Keratinocyte (primary cell): Measurements from ENCODE around the gene SDF2. TPM values are rescaled to one million over a fixed set of nuclear protein-coding genes. Genes with fewer than 3 reads are reported as not detected.

ENCODE experiments used
- DNase-seq: peaks from one replicate; pipeline ENCODE4 v3.0.0-alpha.2; 2011; ENCODE audit warnings: low read depth, missing footprints, low spot score
- FAIRE-seq: peaks from 2 replicates; lab custom pipeline; 2011; peaks lifted over from hg19 to GRCh38; lab: Jason Lieb, UNC
- H2AFZ ChIP-seq: 2 replicates; pipeline ENCODE4 v1.6.0; 2012; ENCODE audit warnings: low read length, control low read depth, inconsistent platforms; ENCODE audit not compliant: control insufficient read depth
- H3K27ac ChIP-seq: 2 replicates; pipeline ENCODE4 v1.5.1; 2011; ENCODE audit warnings: low read length; ENCODE audit not compliant: control insufficient read depth, insufficient read depth
- H3K27me3 ChIP-seq: 3 replicates; pipeline ENCODE4 v1.6.0; 2011; ENCODE audit warnings: low read length; ENCODE audit not compliant: control insufficient read depth, insufficient read depth; ENCODE audit errors: extremely low read depth
- H3K36me3 ChIP-seq, 2 experiments: 2 replicates in 1 of 2; 3 replicates in 1 of 2; pipeline ENCODE4 v1.5.1; 2011; ENCODE audit warnings: low read length in 2 of 2, mild to moderate bottlenecking in 1 of 2; ENCODE audit not compliant: control insufficient read depth in 2 of 2, insufficient read depth in 2 of 2; ENCODE audit errors: extremely low read depth in 1 of 2
- H3K4me1 ChIP-seq: 3 replicates; pipeline ENCODE4 v1.5.1; 2011; ENCODE audit warnings: low read length; ENCODE audit not compliant: control insufficient read depth, insufficient read depth; ENCODE audit errors: extremely low read depth
- H3K4me2 ChIP-seq: 3 replicates; pipeline ENCODE4 v1.6.0; 2011; ENCODE audit warnings: low read depth, low read length; ENCODE audit not compliant: control insufficient read depth, insufficient read depth; ENCODE audit errors: extremely low read depth
- H3K4me3 ChIP-seq, 3 experiments: fragments of 200-600 bp in 1 of 3; sonication (generic) in 1 of 3; 2 replicates in 2 of 3; 3 replicates in 1 of 3; pipeline ENCODE4 v1.5.1; 2011 to 2016; ENCODE audit warnings: low read length in 3 of 3, mild to moderate bottlenecking in 3 of 3, control low read depth in 2 of 3, inconsistent platforms in 1 of 3, low read depth in 1 of 3, mixed read lengths in 1 of 3, mixed run types in 1 of 3, moderate library complexity in 1 of 3; ENCODE audit not compliant: control insufficient read depth in 2 of 3, insufficient read depth in 2 of 3; ENCODE audit errors: extremely low read depth in 1 of 3
- H3K79me2 ChIP-seq: 2 replicates; pipeline ENCODE4 v1.6.0; 2012; ENCODE audit warnings: low read length; ENCODE audit not compliant: control insufficient read depth, insufficient read depth
- H3K9ac ChIP-seq: 3 replicates; pipeline ENCODE4 v1.6.0; 2011; ENCODE audit warnings: low read length; ENCODE audit not compliant: control insufficient read depth, insufficient read depth; ENCODE audit errors: extremely low read depth
- H3K9me1 ChIP-seq: 3 replicates; pipeline ENCODE4 v1.6.0; 2011; ENCODE audit warnings: low read length; ENCODE audit not compliant: control insufficient read depth, insufficient read depth; ENCODE audit errors: extremely low read depth
- H3K9me3 ChIP-seq: 2 replicates; pipeline ENCODE4 v1.5.1; 2012; ENCODE audit warnings: low read depth, low read length; ENCODE audit not compliant: control insufficient read depth
- H4K20me1 ChIP-seq: 3 replicates; pipeline ENCODE4 v1.6.0; 2011; ENCODE audit warnings: low read length; ENCODE audit not compliant: control insufficient read depth, insufficient read depth; ENCODE audit errors: extremely low read depth
- EZH2 ChIP-seq: IDR thresholded peaks from one replicate; pipeline ENCODE4 v1.6.1; 2012; ENCODE audit warnings: inconsistent platforms, mild to moderate bottlenecking, low read length, moderate library complexity
- dilution Hi-C: fragments of 300-500 bp; cut with MboI; formaldehyde crosslinking; loops from one replicate; pipeline ENCODE4 v1.7.0; 2020; ENCODE audit warnings: low sequenced_read_pairs; ENCODE audit not compliant: extremely low pct_ligation_motif_present
- polyA plus RNA-seq, 5 experiments: library from polyadenylated mRNA; depleted of rRNA in 3 of 5; stranded (reverse) in 3 of 5; stranded (forward) in 1 of 5; unstranded in 1 of 5; fragments of >200 nt; gene quantifications; 1 replicate in 1 of 5; 2 replicates in 3 of 5; 3 replicates in 1 of 5; pipeline versions ENCODE4 v1.2.1 to v1.2.3, GENCODE V29; 2011 to 2012; ENCODE audit warnings: missing spikeins in 2 of 5, low read depth in 1 of 5, low replicate concordance in 1 of 5
- TF ChIP-seq, protein P1 (sequence below), 3 experiments: IDR thresholded peaks in 1 of 3; conservative IDR thresholded peaks in 1 of 3; optimal IDR thresholded peaks in 1 of 3; 2 replicates in 2 of 3; 3 replicates in 1 of 3; pipeline versions ENCODE3 to v1.5.1; 2011; ENCODE audit warnings: low read length in 3 of 3, mild to moderate bottlenecking in 3 of 3, moderate library complexity in 2 of 3, control low read depth in 1 of 3, inconsistent platforms in 1 of 3; ENCODE audit not compliant: insufficient read depth in 2 of 3; ENCODE audit errors: extremely low read depth in 1 of 3

The SDF2 gene
- polyA plus RNA-seq, 1 donor (not counting 4 experiments of a cell fraction or from before 2014, with no cell fraction given): 61.5 TPM

DNA sequence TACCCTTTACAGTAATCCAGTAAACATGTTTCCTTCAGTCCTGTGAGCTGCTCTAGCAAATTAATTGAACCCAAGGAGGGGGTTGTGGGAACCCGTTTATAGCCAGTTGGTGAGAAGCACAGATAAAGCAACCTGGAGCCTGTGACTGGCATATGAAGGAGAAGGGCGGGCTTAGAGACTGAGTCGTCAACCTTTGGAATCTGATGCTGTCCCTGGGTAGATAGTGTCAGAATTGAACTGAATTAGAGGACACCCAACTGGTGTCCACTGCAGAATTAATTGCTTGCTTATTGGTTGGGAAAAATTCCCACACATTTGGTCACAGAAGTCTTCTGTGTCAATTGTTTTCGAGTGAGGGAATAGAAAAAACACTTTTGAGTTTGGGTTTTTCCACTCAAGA, 34.9 kb downstream of the SDF2 start:
- no peaks in the 10 kb centered on the region for H3K4me1 ChIP-seq
- H2AFZ ChIP-seq: no peak overlapping the region
- no peak overlapping the region for H3K9ac ChIP-seq
- no peaks in the 10 kb centered on the region for H3K79me2 ChIP-seq
- TF ChIP-seq EZH2: no peak
- TF ChIP-seq, protein P1, sequence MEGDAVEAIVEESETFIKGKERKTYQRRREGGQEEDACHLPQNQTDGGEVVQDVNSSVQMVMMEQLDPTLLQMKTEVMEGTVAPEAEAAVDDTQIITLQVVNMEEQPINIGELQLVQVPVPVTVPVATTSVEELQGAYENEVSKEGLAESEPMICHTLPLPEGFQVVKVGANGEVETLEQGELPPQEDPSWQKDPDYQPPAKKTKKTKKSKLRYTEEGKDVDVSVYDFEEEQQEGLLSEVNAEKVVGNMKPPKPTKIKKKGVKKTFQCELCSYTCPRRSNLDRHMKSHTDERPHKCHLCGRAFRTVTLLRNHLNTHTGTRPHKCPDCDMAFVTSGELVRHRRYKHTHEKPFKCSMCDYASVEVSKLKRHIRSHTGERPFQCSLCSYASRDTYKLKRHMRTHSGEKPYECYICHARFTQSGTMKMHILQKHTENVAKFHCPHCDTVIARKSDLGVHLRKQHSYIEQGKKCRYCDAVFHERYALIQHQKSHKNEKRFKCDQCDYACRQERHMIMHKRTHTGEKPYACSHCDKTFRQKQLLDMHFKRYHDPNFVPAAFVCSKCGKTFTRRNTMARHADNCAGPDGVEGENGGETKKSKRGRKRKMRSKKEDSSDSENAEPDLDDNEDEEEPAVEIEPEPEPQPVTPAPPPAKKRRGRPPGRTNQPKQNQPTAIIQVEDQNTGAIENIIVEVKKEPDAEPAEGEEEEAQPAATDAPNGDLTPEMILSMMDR (optimal IDR thresholded peaks at IDR 0.05 in 1 of 3, IDR thresholded peaks at IDR 0.05 in 1 of 3, conservative IDR thresholded peaks at IDR 0.05 in 1 of 3; ENCODE audit: extremely low read depth in 1 of 3, insufficient read depth in 2 of 3, low read length in 3 of 3): no peak
- no peak for FAIRE-seq
- H3K27ac ChIP-seq: no peak overlapping the region
- H3K4me2 ChIP-seq: no peak overlapping the region
- no peak for DNase-seq
- H3K9me1 ChIP-seq: no peaks in the 10 kb centered on the region
- peaks cover 40 to 50% of the 10 kb centered on the region in 2 experiments for H3K36me3 ChIP-seq
- dilution Hi-C loops: no loop called here
- no peaks in the 10 kb centered on the region for H3K27me3 ChIP-seq
- H3K4me3 ChIP-seq: no peak overlapping the region
- no peaks in the 10 kb centered on the region for H3K9me3 ChIP-seq
- H4K20me1 ChIP-seq: no peaks in the 10 kb centered on the region

DNA sequence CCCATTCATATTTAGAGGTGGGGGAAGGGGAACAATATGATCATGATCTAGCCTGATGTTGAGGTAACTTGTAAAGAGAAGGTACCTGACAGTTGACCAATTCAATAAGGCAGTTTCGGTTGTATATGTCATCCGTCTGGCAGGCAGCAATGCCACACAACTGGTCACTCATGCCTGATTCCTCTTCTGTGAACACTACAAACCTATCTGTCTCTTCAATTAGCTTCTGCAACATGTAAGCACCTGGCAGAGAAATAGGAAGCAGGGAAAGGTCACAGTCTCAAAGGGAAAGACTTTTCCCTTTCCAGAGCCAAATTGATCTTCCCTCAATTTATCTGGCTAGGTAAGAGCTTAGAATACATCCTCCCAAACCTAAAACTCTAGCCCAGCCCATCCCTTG, 37.6 kb downstream of the SDF2 start:
- FAIRE-seq (no peak), DNase-seq (no peak)
- Histone ChIP-seq H3K9ac (no peak overlapping the region), H2AFZ (no peak overlapping the region), H3K4me3 (no peak overlapping the region), H3K4me2 (no peak overlapping the region), H3K27me3 (no peaks in the 10 kb centered on the region), H3K9me1 (no peaks in the 10 kb centered on the region), H3K79me2 (no peaks in the 10 kb centered on the region), H4K20me1 (no peaks in the 10 kb centered on the region), H3K27ac (no peak overlapping the region), H3K9me3 (no peaks in the 10 kb centered on the region), H3K4me1 (no peaks in the 10 kb centered on the region), H3K36me3 (peaks cover 48 to 57% of the 10 kb centered on the region in 2 experiments)
- no peak for TF ChIP-seq EZH2
- TF ChIP-seq, protein P1 (optimal IDR thresholded peaks at IDR 0.05 in 1 of 3, IDR thresholded peaks at IDR 0.05 in 1 of 3, conservative IDR thresholded peaks at IDR 0.05 in 1 of 3; ENCODE audit: extremely low read depth in 1 of 3, insufficient read depth in 2 of 3, low read length in 3 of 3): no peak
- dilution Hi-C loops: no loop called here
